Stimulated activated naive CD8-positive, alpha-beta T cell treated with anti-CD3 and anti-CD28 coated beads, Interleukin-15, Interleukin-2, amounts not matched to agents 100 U/mL and 50 U/mL, for 24 hours (primary cell): ENCODE data around the gene SOX2.

ENCODE experiments used
- ATAC-seq: fragments of 150-1000 bp; cut with Tn5 transposase; one replicate; pipeline ENCODE4 v1.10.0; 2021
- DNase-seq: peaks from one replicate; pipeline ENCODE4 v3.0.0; 2021

SOX2 gene

GRCh38 chr3:181711325-181712135 lies at the start of gene SOX2:
TSS of gene SOX2 (plus strand) at chr3:181711925. CDS start at chr3:181712361, 436 bp downstream.
- DNase-seq (peak; percentile 24), ATAC-seq (peak; percentile 28)

- ATAC-seq, result no peak
- no peak for DNase-seq
Measured at GRCh38 chr3:181683563-181683962, 28.2 kb upstream of the SOX2 start.

GRCh38 chr3:181687190-181687589 lies 24.5 kb upstream of the SOX2 start:
- ATAC-seq, result no peak
- no peak for DNase-seq

GRCh38 chr3:181687731-181688130 lies 24.0 kb upstream of the SOX2 start:
- ATAC-seq, result no peak

GRCh38 chr3:181689546-181689945 lies 22.2 kb upstream of the SOX2 start:
- no peak for DNase-seq
- no peak for ATAC-seq

More at GRCh38 chr3:181687731-181688130, 24.0 kb upstream of the SOX2 start:
- DNase-seq, result no peak

- no peak for DNase-seq
- no peak for ATAC-seq
Measured at GRCh38 chr3:181690769-181691168, 21.0 kb upstream of the SOX2 start.

- ATAC-seq (no peak), DNase-seq (no peak)
Measured at GRCh38 chr3:181691901-181692300, 19.8 kb upstream of the SOX2 start.

GRCh38 chr3:181692311-181693145 lies 19.2 kb upstream of the SOX2 start:
- no peak for DNase-seq

GRCh38 chr3:181693280-181693679 lies 18.4 kb upstream of the SOX2 start:
- no peak for DNase-seq
- no peak for ATAC-seq

More at GRCh38 chr3:181692311-181693145, 19.2 kb upstream of the SOX2 start:
- ATAC-seq, result no peak

- DNase-seq, result no peak
- ATAC-seq, result no peak
Measured at GRCh38 chr3:181694805-181695660, 16.7 kb upstream of the SOX2 start.

- ATAC-seq, result no peak
- DNase-seq, result no peak
Measured at GRCh38 chr3:181695661-181696491, 15.8 kb upstream of the SOX2 start.

- DNase-seq, result no peak
- ATAC-seq, result no peak
Measured at GRCh38 chr3:181696626-181697230, 15.0 kb upstream of the SOX2 start.

- ATAC-seq, result no peak
Measured at GRCh38 chr3:181698263-181698954, 13.3 kb upstream of the SOX2 start.

GRCh38 chr3:181699171-181699903 lies 12.4 kb upstream of the SOX2 start:
- no peak for DNase-seq
- ATAC-seq, result no peak

More at GRCh38 chr3:181698263-181698954, 13.3 kb upstream of the SOX2 start:
- DNase-seq, result no peak

- DNase-seq (peak; percentile 55), ATAC-seq (no peak)
Measured at GRCh38 chr3:181700168-181701087, 11.3 kb upstream of the SOX2 start.

GRCh38 chr3:181701096-181701495 lies 10.6 kb upstream of the SOX2 start:
- ATAC-seq, result no peak
- DNase-seq, result no peak

GRCh38 chr3:181703601-181704420 lies 7.9 kb upstream of the SOX2 start:
- no peak for ATAC-seq
- DNase-seq, result no peak
